ENCODE results near the gene MMRN2.
A peak's percentile ranks its signal among the peaks of the same experiment; 100 is the strongest.

DNA sequence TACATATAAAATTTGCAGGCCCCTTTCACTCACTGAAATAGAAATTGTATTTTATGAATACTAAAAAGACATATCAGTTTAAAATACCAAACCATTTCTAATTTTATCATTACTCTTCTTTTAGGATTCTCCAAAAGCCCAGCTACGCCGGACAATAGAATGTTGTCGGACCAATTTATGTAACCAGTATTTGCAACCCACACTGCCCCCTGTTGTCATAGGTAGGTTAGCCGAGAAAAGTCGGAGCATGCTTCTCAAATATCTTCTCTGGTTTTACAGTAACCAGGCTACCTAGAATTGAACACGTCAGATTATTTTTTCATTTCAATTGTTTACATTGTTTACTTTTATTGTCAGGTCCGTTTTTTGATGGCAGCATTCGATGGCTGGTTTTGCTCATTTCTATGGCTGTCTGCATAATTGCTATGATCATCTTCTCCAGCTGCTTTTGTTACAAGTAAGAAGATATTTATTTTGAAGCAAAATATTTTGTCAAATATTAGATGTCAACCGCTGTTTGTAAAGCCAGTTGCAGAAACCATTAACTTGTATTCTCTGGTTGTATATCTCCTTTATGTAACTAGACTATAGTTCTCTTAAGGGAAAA lies 57.6 kb downstream of the MMRN2 start:
- TF ChIP-seq, protein P1, sequence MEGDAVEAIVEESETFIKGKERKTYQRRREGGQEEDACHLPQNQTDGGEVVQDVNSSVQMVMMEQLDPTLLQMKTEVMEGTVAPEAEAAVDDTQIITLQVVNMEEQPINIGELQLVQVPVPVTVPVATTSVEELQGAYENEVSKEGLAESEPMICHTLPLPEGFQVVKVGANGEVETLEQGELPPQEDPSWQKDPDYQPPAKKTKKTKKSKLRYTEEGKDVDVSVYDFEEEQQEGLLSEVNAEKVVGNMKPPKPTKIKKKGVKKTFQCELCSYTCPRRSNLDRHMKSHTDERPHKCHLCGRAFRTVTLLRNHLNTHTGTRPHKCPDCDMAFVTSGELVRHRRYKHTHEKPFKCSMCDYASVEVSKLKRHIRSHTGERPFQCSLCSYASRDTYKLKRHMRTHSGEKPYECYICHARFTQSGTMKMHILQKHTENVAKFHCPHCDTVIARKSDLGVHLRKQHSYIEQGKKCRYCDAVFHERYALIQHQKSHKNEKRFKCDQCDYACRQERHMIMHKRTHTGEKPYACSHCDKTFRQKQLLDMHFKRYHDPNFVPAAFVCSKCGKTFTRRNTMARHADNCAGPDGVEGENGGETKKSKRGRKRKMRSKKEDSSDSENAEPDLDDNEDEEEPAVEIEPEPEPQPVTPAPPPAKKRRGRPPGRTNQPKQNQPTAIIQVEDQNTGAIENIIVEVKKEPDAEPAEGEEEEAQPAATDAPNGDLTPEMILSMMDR (conservative IDR thresholded peaks at IDR 0.05 in 1 of 2, IDR thresholded peaks at IDR 0.05 in 1 of 2; ENCODE audit: extremely low read depth in 1 of 2, insufficient read depth in 1 of 2, low read depth in 1 of 2, low read length in 2 of 2): peak; percentile 72 to 88
- no peak for TF ChIP-seq EZH2 (IDR thresholded peaks at IDR 0.05; ENCODE audit: borderline replicate concordance, low read length)
